Erythroblast (primary cell): ENCODE data around the gene PTS.
A peak's percentile ranks its signal among the peaks of the same experiment; 100 is the strongest.

Source experiments
- DNase-seq, 2 experiments: peaks; one replicate each; lab custom pipeline; 2025; lab: John Stamatoyannopoulos, UW
- GATA1 ChIP-seq: IDR thresholded peaks from 2 replicates; pipeline ENCODE4 v1.6.1; 2011; ENCODE audit warnings: low read depth, mild to moderate bottlenecking, control low read depth, low read length, moderate library complexity
- POLR2A ChIP-seq: IDR thresholded peaks from 2 replicates; pipeline ENCODE4 v1.6.1; 2011; ENCODE audit warnings: mild to moderate bottlenecking, low read length

PTS gene

DNA sequence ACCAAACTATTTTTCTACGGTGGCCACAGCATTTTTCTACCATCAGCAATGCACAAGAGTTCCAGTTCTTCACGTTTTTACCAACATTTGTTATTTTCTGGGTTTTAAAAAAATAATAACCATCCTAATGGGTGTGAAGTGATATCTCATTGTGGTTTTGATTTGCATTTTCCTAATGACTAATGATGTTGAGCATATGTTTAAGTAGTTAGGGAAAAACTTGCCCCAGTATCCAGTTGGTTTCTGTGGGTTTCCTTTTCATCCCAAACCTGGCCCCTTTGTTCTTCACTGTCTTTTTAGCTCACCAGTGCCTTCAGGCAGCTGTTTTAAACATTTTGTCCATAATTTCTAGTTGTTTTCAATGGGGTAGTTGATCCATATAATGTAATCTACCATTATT lies 14.7 kb upstream of the PTS start:
- DNase-seq: no peak
- no peak for TF ChIP-seq POLR2A
- TF ChIP-seq GATA1: no peak

DNA sequence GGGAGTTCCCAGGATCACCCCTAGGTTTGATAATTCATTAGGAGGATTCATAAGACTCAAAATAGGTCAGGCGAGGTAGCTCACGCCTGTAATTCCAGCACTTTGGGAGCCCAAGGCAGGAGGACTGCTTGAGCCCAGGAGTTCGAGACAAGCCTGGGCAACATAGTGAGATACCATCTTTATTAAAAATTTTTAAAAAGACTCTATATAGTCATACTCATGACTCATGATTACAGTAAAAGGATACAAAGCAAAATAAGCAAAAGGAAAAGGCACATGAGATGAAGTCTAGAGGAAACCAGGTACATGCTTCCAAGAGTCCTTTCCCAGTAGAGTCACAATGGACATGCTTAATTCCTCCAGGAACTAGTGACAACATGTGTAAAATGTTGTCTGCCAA lies 13.9 kb upstream of the PTS start:
- DNase-seq: no peak
- no peak for TF ChIP-seq GATA1
- no peak for TF ChIP-seq POLR2A

DNA sequence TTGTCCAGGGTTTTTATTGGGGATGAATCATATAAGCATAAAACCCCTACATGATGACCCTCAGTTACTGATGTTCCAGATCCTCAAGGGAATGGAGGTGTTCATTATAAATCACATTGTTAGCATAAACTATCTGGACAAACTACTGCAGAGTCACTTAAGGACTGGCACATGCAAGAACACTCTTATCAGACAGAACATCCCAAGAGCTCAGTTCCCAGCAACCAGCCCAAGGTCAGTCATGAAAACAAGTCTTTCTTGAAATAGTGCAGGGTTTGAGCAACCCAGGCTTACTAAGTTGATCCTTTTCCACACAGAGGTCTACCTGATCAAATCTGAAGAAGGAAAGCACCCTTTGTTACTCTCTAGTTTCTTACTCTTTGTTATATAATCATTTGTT lies 13.5 kb upstream of the PTS start:
- TF ChIP-seq GATA1 (no peak), POLR2A (no peak)
- peak in 1 of 2 experiments; percentile 10 for DNase-seq

DNA sequence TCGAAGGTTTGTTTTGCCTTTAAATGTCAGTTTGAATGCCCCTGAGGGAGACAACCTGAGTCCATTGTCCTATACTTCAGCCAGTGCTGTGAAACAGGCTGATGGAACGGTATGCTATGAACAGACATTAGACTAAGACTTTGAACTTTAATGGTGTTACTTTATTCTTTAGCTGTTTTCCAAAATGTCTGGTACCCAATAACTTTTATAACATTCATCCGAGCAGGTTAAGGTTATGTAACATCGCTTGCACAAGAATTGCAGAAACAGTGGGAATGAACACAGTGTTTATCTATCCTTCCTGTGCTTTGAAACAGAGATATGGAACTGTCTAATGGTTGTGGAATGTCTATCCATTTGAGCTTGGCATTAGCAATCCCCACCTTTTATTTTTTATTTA lies 12.5 kb upstream of the PTS start:
- no peak for DNase-seq
- TF ChIP-seq GATA1: no peak
- TF ChIP-seq POLR2A: no peak

DNA sequence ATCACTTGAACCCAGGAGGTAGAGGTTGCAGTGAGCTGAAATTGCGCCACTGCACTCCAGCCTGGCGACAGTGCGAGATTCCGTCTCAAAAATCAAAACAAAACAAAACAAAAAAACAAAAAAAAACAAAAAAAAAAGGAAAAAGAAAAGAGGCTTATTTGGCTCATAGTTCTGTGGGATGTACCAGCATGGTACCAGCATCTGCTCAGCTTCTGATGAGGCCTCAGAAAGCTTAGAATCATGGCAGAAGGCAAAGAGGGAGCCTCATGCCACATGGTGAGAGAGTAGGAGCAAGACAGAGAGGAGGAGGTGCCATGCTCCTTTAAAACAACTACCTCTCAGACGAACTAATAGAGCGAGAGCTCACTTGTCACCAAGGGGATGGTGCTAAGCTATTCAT lies 10.6 kb upstream of the PTS start:
- TF ChIP-seq POLR2A: no peak
- TF ChIP-seq GATA1: no peak
- no peak for DNase-seq

DNA sequence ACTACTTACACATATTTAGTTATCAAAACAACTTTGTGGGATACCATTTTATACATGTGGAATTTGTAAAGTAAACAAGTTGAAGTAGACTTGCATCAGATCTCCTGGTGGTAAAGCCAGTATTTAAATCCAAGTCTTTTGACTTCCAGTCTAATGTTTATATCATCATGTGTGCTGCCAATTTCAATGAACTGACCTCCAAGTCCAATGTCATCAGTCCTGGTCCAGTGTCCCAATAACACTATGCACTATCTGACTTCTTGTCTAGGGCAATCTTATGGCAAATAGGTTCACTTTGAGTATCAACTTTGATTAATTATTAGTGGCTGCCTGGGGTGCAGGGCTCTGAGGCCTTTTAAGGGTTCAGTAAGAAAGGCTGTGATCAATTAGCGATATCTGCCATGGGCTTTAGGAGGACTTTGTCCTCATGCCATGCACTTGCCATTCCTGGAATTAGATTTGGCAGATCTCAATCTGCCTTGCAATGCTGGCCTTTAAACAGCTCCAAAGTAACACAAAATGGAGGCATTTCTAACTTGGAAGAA lies 9.6 kb upstream of the PTS start:
- no peak for DNase-seq
- TF ChIP-seq POLR2A (no peak), GATA1 (no peak)

DNA sequence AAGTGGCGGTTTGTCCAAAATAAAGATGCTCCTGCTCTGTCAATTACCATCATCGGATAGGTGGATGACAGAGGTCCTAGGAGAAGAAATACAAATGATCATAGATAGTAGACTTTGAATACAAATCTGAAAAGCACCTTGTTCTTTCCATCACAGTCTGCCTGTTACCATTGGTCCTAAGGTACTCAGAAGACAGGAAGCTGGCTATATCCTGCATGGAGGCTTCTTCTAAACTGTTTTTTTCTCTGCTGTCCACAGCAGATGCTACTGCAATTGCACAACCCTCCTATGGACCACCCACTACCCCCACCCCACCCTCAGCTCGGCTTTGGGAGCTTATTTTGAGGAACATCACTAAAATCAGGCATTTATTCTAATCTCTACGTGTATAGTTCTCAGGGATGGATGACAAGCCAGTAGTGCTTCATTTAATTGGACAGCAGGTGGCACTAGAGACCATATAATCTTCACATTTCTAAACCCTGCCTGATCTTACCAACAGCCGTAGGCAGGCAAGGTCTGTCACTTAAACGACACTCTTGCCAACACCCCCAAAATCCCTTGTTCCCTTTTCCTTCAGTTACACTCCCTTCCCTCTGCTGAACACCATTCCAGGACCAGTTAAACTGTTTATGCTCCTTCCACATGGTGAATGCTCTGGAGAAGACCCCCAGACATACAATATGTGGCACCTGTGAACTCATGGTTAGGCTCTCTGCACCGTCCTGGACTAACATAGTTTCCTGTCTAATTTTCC lies 6.6 kb upstream of the PTS start:
- peak; percentile 81 to 91 for DNase-seq
- TF ChIP-seq POLR2A: no peak
- TF ChIP-seq GATA1: no peak

DNA sequence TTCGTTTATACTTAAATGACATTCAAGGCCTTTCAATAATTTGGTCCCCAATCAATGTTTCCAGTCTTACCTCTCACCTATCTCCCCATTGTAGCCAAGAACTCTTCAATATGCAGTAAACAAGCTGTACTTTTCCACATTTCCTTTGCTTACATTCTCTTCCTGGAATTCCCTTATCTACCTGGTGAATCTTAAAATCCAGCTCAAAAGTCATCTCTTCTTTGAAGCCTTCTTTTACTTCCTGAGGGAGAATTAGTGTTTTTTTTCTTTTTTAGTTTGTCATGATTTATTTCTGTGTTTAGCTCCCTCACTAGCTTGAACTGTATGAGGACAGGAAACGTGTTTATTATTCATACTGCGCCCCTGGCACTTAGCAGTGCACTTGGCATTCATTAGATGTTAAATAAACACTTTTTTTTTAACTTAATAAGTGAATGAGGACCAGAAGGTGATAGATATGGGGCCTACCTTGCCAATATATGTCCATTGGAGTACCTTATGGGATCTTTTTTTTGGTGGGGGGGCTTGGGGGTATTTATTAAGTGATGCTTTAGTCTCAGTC lies 4.9 kb upstream of the PTS start:
- DNase-seq: no peak
- TF ChIP-seq GATA1 (no peak), POLR2A (no peak)

DNA sequence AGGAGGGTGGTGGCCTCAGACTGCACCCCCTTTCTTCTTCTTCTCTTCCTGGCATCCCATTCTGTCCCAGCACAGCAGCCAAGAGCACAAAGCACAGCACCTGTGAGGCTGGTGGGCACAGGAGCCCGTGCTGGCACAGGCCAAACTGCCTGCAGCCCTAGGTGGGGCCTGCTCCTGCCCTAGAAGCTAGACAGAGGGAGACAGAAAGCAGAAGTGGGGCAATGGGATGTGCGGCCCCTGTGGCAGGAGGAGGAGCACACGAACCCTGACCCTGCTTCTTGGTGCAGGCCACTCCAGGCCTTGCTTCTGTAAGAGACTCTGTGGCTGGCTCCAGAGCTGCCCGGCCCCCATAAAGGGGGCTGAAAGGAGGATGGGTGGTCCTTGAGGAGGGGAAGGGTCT lies 3.9 kb upstream of the PTS start:
- DNase-seq: no peak
- TF ChIP-seq POLR2A (no peak), GATA1 (no peak)

DNA sequence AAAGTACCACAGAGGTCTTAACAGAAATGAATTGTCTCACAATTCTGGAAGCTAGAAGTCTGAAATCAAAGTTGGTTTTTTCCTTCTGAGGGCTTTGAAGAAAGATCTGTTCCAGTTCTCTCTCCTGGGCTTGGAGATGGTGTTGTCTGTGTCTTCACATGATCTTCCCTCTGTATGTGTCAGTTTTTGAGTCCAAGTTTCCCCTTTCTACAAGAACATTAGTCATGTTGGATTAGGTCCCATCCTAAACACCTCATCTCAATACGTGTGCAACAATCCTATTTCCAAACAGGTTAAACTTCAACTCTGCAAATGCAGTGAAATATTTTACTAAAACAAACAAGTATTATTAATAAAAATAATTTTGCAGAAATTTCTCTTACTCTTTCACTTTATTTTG lies 3.1 kb upstream of the PTS start:
- no peak for TF ChIP-seq GATA1
- no peak for TF ChIP-seq POLR2A
- no peak for DNase-seq

DNA sequence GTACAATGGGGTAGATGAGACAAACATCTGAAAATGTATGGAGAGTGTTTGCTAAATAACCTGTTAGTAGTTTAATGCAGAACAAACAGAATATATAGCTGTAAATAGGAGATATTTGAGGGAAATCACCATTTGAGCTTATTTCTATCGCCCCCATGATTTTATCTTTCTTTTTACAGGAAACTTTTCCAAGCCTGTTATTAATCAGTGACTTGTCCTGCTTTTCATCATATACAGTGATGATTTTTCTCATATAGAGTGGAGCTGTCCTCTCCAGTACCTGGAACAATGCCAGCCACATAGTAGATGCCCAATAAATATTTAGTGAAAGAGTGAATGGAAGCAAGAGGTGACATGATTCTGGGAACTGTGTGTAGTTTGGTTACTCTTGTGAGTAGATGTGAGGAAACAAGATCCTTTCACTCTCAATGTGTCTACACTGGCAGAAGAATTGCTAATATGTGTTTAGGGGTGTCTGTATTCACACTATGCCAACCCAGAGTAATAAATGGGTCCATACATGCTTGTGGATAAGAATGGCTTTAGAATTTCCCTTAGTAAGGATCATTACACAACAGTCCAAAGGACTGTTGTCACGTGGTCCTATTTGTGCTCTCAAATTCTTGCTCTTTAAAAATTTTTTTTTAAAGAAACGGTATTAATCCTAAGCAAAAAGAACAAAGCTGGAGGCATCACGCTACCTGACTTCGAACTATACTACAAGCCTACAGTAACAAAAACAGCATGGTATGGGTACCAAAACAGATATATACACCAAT lies 2.3 kb upstream of the PTS start:
- no peak for TF ChIP-seq POLR2A
- no peak for TF ChIP-seq GATA1
- DNase-seq: no peak

DNA sequence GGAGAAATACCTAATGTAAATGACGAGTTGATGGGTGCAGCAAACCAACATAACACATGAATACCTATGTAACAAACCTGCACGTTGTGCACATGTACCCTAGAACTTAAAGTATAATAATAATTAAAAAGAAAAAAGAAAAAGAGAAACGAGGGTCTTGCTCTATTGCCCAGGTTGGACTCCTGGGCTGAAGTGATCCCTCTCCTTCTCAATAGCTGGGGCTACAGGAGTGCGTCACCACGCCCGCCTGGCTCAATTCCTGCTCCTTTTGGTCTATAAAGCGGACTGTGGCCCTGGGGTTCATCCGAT lies 521 bp upstream of the PTS start:
- TF ChIP-seq POLR2A: no peak
- TF ChIP-seq GATA1: no peak
- no peak for DNase-seq

DNA sequence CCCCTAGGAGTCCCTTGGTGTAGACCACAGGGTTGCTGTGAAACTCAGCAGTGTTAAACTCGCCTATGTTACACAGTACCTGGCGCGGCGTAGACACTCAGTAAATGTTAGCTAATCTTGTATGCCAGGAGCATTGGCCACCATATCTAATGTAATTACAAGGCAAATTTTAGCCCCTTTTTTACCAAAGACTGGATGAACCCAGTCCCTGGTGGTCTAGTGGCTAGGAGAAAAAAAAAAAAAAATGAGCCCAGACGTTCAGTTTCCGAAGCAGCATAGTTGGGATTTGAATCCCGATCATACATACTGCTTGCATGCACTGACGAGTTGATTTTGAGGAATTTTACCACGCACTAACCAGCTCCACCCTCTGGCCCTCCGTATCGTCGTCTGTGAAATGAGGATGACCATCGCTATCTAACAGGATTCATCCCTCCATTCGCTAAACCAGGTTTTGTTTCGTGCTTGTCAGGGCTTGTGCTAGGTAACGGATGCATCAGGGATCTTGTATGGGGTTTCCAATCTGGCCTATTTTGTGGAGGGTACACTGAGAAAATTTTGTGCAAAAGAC lies 688 bp downstream of the PTS start:
- no peak for TF ChIP-seq GATA1
- TF ChIP-seq POLR2A: no peak
- DNase-seq: peak in 1 of 2 experiments; percentile 57

DNA sequence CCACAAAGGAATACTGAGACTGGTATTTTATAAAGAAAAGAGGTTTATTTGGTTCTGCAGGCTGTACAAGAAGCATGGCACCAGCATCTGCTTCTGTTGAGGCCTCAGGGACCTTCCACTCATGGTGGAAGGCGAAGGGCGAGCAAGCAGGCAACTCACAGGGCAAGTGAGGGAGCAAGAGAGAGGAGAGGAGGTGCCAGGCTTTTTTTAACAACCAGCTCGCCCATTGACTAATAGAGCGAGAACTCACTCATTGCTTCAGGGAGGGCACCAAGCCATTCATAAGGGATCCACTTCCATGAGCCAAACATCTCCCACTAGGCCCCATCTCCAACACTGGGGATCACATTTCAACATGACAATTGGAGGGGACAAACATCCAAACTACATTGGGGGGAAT lies 1.2 kb downstream of the PTS start:
- TF ChIP-seq GATA1 (no peak), POLR2A (no peak)
- no peak for DNase-seq
